SU-DHL-6 (cell line): ENCODE data around the gene MUC5AC.

Experiments used
- H2AFZ ChIP-seq: fragments of 200-600 bp; sonication (generic); 2 replicates; pipeline ENCODE4 v1.6.1; 2014; ENCODE audit warnings: low read depth, mild to moderate bottlenecking, moderate library complexity, mixed read lengths, antibody characterized with exemption, low read length; ENCODE audit not compliant: severe bottlenecking
- H3F3A ChIP-seq: fragments of 200-600 bp; shearing (Covaris generic); 2 replicates; pipeline ENCODE4 v1.6.0; 2016; ENCODE audit warnings: antibody characterized with exemption, mild to moderate bottlenecking; ENCODE audit not compliant: insufficient read depth
- H3K27ac ChIP-seq: fragments of 200-600 bp; sonication (generic); 2 replicates; pipeline ENCODE4 v1.5.1; 2016; ENCODE audit warnings: low read depth, mild to moderate bottlenecking, low read length, moderate library complexity, mixed read lengths
- H3K27me3 ChIP-seq: fragments of 200-600 bp; sonication (generic), shearing (Covaris generic); 2 replicates; pipeline ENCODE4 v1.6.0; 2014; ENCODE audit warnings: mild to moderate bottlenecking, low read length
- H3K36me3 ChIP-seq: fragments of 200-600 bp; sonication (generic); 2 replicates; pipeline ENCODE4 v1.6.1; 2014; ENCODE audit warnings: mild to moderate bottlenecking, low read length, mixed read lengths
- H3K4me2 ChIP-seq: fragments of 300-600, 200-600 bp; shearing (Covaris generic), sonication (generic); 2 replicates; pipeline ENCODE4 v1.6.0; 2014; ENCODE audit warnings: low read length, low read depth, mild to moderate bottlenecking; ENCODE audit not compliant: poor library complexity, severe bottlenecking
- H3K4me3 ChIP-seq: fragments of 200-600 bp; sonication (generic); 2 replicates; pipeline ENCODE4 v1.5.1; 2014; ENCODE audit warnings: antibody characterized with exemption, low read length, mild to moderate bottlenecking, mixed read lengths; ENCODE audit not compliant: insufficient read depth, poor library complexity, severe bottlenecking
- H3K79me2 ChIP-seq: fragments of 200-600 bp; sonication (generic); 2 replicates; pipeline ENCODE4 v1.6.1; 2014; ENCODE audit warnings: mild to moderate bottlenecking, low read length, moderate library complexity; ENCODE audit not compliant: insufficient read depth
- H3K9ac ChIP-seq: fragments of 200-600 bp; sonication (generic); 2 replicates; pipeline ENCODE4 v1.7.0; 2014; ENCODE audit warnings: mild to moderate bottlenecking, low read length
- H3K9me2 ChIP-seq: fragments of 200-600 bp; sonication (generic); replicated peaks from 2 replicates; pipeline ENCODE4 v1.6.1; 2014; ENCODE audit warnings: low read length; ENCODE audit not compliant: insufficient read depth
- H3K9me3 ChIP-seq: fragments of 200-600 bp; sonication (generic); 2 replicates; pipeline ENCODE4 v1.6.1; 2014; ENCODE audit warnings: low read length, mixed read lengths; ENCODE audit not compliant: insufficient read depth
- H4K20me1 ChIP-seq: fragments of 200-600 bp; sonication (generic); 2 replicates; pipeline ENCODE4 v1.6.1; 2014; ENCODE audit warnings: low read depth, mild to moderate bottlenecking, antibody characterized with exemption, low read length, moderate library complexity, mixed read lengths
- EZH2phosphoT487 ChIP-seq: fragments of 200-600 bp; sonication (generic), shearing (Covaris generic); conservative IDR thresholded peaks from 2 replicates; pipeline ENCODE4 v1.6.1; 2018; ENCODE audit warnings: mild to moderate bottlenecking, antibody characterized with exemption, low read length, moderate library complexity, mixed read lengths
- TF ChIP-seq, protein P1 (sequence below): fragments of 200-600 bp; sonication (generic); IDR thresholded peaks from one replicate; pipeline ENCODE4 v1.5.1; 2017; ENCODE audit warnings: antibody characterized with exemption, mild to moderate bottlenecking, low read length, moderate library complexity; ENCODE audit not compliant: insufficient read depth, poor library complexity, severe bottlenecking

MUC5AC gene

DNA sequence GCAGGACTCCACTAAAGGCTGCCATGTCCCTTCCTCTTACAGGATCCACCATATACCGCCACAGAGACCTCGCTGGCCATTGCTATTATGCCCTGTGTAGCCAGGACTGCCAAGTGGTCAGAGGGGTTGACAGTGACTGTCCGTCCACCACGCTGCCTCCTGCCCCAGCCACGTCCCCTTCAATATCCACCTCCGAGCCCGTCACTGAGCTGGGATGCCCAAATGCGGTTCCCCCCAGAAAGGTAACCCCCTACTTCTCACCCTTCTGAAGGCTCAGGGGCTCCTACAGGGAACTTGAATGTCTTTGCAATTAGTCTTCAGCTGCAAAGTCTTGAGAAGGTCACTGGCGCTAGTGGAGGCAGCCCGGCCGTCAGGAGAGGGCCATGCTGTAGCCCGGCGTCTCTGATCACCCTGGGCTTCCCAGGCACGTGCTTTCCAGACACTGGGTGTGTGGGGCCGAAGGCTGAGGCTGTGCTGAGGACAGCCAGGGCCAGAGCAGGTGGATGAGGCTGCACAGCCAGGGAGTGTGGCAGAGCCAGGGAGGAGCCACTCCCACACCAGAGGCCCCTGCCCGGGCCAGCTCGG, 35.1 kb downstream of the MUC5AC start:
- no peaks in the 10 kb centered on the region for H3K27me3 ChIP-seq
- H3K9me2 ChIP-seq = no peaks in the 10 kb centered on the region
- H3K36me3 ChIP-seq = no peaks in the 10 kb centered on the region
- H3K79me2 ChIP-seq = no peaks in the 10 kb centered on the region
- H3K4me3 ChIP-seq = no peak overlapping the region
- no peak overlapping the region for H2AFZ ChIP-seq
- H4K20me1 ChIP-seq = no peaks in the 10 kb centered on the region
- no peaks in the 10 kb centered on the region for H3F3A ChIP-seq
- H3K27ac ChIP-seq = no peak overlapping the region
- TF ChIP-seq, protein P1, sequence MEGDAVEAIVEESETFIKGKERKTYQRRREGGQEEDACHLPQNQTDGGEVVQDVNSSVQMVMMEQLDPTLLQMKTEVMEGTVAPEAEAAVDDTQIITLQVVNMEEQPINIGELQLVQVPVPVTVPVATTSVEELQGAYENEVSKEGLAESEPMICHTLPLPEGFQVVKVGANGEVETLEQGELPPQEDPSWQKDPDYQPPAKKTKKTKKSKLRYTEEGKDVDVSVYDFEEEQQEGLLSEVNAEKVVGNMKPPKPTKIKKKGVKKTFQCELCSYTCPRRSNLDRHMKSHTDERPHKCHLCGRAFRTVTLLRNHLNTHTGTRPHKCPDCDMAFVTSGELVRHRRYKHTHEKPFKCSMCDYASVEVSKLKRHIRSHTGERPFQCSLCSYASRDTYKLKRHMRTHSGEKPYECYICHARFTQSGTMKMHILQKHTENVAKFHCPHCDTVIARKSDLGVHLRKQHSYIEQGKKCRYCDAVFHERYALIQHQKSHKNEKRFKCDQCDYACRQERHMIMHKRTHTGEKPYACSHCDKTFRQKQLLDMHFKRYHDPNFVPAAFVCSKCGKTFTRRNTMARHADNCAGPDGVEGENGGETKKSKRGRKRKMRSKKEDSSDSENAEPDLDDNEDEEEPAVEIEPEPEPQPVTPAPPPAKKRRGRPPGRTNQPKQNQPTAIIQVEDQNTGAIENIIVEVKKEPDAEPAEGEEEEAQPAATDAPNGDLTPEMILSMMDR = no peak
- TF ChIP-seq EZH2phosphoT487 = no peak
- no peak overlapping the region for H3K9ac ChIP-seq
- H3K4me2 ChIP-seq = no peak overlapping the region
- H3K9me3 ChIP-seq = no peaks in the 10 kb centered on the region

DNA sequence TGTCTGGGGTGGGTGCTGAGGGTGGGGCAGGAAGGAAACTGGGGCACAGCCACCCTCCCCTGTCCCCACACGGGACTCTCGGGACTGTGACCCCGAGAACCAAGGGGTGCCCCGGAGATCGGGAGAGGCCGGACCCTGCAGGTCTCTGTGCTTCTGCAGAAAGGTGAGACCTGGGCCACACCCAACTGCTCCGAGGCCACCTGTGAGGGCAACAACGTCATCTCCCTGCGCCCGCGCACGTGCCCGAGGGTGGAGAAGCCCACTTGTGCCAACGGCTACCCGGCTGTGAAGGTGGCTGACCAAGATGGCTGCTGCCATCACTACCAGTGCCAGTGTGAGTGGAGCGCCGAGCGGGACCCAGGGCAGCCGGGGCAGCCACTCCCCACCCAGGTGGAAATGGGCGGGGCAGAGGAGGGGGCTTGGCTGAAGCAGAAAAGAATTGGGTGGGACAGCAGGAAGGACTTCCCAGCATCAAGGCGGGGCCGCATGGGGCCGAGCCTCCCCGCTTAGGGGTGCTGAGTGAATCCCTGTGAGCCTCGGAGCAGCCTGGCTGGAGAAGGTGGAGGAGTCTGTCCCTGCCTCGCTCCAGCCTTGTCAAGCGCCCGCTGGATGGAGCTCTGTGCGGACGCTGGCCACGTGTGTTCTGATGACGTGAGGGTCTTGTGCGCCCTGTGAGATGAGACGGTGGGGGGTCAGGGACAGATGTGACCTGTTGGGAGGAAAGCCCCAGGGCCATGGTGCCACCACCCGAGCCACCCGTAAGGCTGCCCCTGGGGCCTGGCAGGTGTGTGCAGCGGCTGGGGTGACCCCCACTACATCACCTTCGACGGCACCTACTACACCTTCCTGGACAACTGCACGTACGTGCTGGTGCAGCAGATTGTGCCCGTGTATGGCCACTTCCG, 35.8 kb downstream of the MUC5AC start:
- no peak overlapping the region for H2AFZ ChIP-seq
- no peak overlapping the region for H3K9ac ChIP-seq
- no peak overlapping the region for H3K4me3 ChIP-seq
- no peak overlapping the region for H3K27ac ChIP-seq
- H3K36me3 ChIP-seq = no peaks in the 10 kb centered on the region
- TF ChIP-seq, protein P1 = no peak
- no peak for TF ChIP-seq EZH2phosphoT487
- H3K9me3 ChIP-seq = no peaks in the 10 kb centered on the region
- H3K79me2 ChIP-seq = no peaks in the 10 kb centered on the region
- H3K27me3 ChIP-seq = no peaks in the 10 kb centered on the region
- no peaks in the 10 kb centered on the region for H4K20me1 ChIP-seq
- no peak overlapping the region for H3K4me2 ChIP-seq
- H3F3A ChIP-seq = no peaks in the 10 kb centered on the region
- no peaks in the 10 kb centered on the region for H3K9me2 ChIP-seq

DNA sequence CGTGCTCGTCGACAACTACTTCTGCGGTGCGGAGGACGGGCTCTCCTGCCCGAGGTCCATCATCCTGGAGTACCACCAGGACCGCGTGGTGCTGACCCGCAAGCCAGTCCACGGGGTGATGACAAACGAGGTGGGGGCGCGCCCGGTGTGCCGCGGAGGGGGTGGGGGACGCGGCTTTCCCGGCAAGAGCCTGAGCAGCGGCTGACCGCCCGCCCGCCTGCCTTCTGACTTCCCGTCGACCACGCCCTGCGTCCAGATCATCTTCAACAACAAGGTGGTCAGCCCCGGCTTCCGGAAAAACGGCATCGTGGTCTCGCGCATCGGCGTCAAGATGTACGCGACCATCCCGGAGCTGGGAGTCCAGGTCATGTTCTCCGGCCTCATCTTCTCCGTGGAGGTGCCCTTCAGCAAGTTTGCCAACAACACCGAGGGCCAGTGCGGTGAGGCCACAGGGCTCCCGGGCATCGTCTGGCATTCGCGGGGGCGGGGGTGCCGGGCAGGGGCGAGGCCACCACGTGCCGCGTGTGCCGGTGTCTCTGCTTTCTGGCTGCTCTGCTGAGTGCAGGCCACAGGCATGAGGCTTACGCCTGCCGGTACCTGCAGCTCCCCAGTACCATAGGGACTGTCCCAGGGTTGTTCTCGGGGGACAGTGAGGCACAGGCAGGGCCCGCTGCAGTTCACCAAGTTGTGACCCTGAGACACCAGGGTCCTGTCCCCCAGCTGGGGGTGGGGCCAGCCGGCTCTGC, 36.7 kb downstream of the MUC5AC start:
- Histone ChIP-seq H2AFZ (no peak overlapping the region), H3K4me2 (no peak overlapping the region), H3K9ac (no peak overlapping the region), H4K20me1 (no peaks in the 10 kb centered on the region), H3K79me2 (no peaks in the 10 kb centered on the region), H3F3A (no peaks in the 10 kb centered on the region), H3K9me3 (no peaks in the 10 kb centered on the region), H3K27ac (no peak overlapping the region), H3K9me2 (no peaks in the 10 kb centered on the region), H3K36me3 (no peaks in the 10 kb centered on the region), H3K27me3 (no peaks in the 10 kb centered on the region), H3K4me3 (no peak overlapping the region)
- TF ChIP-seq, protein P1 = no peak
- no peak for TF ChIP-seq EZH2phosphoT487
